A172 (cell line): Measurements from ENCODE around the gene CLTCL1. TPM values are rescaled to one million over a fixed set of nuclear protein-coding genes. Genes with fewer than 3 reads are reported as not detected.
"Not testable (repeated sequence)": the region's sequence is repeated elsewhere in the genome, so short reads cannot be mapped to it uniquely, and the experiment has no call there.

Source experiments
- DNase-seq: peaks from one replicate; pipeline ENCODE4 v3.0.0-alpha.2; 2015; ENCODE audit warnings: low spot score
- total RNA-seq: library from RNA; depleted of rRNA; stranded (reverse); fragments of >200 nt; shearing (Covaris generic); gene quantifications from 2 replicates; pipeline ENCODE4 v1.2.3, GENCODE V29; 2014

CLTCL1 gene
- total RNA-seq, 1 experiment from 2014 or later, result 3.4 TPM

GRCh38 chr22:19218541-19219233 lies 72.8 kb downstream of the CLTCL1 start:
- no peak for DNase-seq

- no peak for DNase-seq
Observed at GRCh38 chr22:19216579-19216978, 74.9 kb downstream of the CLTCL1 start.

GRCh38 chr22:19215360-19215759 lies 76.2 kb downstream of the CLTCL1 start:
- DNase-seq, result no peak

- no peak for DNase-seq
Observed at GRCh38 chr22:19214078-19214473, 77.4 kb downstream of the CLTCL1 start.

DNA sequence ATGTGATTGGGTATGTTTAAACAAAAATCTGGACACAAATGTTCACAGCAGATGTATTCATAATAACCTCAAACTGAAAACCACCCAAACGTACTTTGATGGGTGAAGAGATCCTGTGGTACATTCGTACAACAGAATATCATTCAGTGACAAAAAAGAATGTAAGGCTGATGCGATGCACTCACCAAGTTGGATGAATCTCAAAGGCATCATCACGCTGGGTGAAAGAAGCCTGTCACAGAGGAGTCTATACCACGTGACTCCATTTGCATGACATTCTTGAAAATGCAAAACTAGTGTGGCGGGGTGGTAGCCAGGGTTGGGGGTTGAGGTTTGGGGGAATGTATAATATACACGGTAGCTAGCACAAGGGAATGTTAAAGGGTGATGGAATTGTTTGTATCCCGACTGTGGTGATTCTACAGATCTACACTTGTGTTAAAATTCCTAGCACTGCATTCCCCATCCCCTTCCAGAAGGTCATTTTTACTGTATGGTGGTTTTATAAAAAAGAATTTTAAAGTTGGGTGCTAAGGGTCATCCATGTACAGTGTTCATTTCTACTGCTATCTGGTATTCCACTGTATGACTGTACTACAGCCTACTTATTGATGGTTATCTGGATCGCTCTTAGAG lies 78.0 kb downstream of the CLTCL1 start:
- DNase-seq, result no peak

DNA sequence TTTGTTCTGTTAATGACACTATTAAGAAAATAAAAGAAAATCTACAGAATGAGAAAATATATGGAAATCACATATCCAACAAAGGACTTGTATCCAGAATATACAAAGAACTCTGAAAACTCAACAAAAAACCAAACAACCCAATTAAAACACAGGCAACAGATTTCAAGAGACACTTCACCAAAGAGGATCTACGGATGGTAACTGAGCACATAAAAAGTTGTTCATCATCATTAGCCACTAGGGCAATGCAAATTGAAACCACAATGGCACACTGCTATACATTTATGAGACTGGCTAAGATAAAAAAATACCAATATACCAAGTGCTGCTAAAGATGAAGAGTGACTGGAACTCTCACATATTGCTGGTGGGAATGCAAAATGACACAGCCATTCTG lies 78.5 kb downstream of the CLTCL1 start:
- no peak for DNase-seq

GRCh38 chr22:19212302-19212870 lies 79.1 kb downstream of the CLTCL1 start:
- DNase-seq, result no peak

DNA sequence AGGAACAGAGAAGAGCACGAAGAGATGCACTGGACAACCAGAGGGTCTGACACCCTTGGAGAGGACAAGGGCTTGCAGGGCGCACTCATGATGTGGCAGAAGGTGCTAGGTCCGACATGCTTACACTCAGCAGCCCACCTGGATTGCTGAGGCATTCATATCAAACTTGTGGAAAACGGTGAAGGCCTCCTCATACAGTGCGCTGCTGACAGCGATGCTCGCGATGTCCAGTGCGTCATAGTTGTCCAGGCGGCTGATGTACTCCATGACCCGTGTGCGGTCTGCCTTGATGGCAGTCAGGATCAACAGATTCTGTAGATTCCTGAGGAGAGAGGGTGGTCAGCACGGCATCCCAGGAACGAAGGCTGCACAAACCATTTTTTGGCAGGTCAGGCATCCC lies 81.3 kb downstream of the CLTCL1 start:
- no peak for DNase-seq

DNA sequence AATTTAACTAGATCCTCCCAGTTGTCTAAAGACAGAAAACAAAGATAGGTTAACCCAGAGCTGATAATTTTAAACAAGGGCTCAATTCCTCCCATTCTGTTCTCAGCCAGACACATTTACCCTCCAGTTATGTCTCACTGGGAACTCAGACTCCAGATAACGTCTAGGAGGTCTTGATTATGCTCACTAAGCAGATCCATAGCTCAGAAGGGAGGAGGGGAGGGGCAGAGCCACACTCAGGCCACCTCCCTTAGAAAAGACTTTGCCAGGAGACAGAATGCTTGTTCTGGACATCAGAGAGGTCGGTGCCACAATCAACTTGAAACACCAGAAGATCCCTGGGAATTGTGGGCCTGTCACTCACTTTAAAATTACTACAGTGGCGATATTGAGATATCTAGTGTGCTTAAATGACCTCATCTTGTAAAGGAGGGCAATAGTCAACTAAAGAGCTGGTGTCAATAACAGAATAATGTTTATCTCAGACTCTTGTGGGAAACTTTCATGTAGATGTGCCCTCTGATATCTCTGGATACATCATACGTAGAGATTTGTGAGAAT lies 83.2 kb downstream of the CLTCL1 start:
- no peak for DNase-seq

GRCh38 chr22:19207884-19208283 lies 83.6 kb downstream of the CLTCL1 start:
- DNase-seq, result no peak

- no peak for DNase-seq
Observed at GRCh38 chr22:19207401-19207808, 84.1 kb downstream of the CLTCL1 start.

DNA sequence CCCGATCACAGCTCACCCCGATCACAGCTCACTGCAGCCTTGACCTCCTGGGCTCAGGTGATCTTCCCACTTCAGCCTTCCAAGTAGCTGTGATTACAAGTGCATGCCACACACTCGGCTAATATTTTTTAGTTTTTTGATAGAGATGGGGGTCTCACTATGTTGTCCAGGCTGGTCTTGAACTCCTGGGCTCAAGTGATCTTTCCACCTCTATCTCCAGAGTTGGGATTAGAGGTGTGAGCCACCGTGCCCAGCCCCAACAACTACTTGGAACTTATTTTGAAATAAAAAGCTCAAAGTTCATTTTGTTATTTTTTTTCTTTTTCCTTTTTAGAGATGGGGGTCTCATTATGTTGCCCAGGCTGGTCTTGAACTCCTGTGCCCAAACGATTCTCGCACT lies 85.2 kb downstream of the CLTCL1 start:
- no peak for DNase-seq

GRCh38 chr22:19204640-19205039 lies 86.9 kb downstream of the CLTCL1 start:
- DNase-seq, result no peak

- no peak for DNase-seq
Observed at GRCh38 chr22:19203834-19204233, 87.7 kb downstream of the CLTCL1 start.

GRCh38 chr22:19202799-19203186 lies 88.7 kb downstream of the CLTCL1 start:
- DNase-seq, result not testable (repeated sequence)

- no peak for DNase-seq
Observed at GRCh38 chr22:19201869-19202798, 89.4 kb downstream of the CLTCL1 start.

GRCh38 chr22:19201130-19201868 lies 90.2 kb downstream of the CLTCL1 start:
- no peak for DNase-seq

DNA sequence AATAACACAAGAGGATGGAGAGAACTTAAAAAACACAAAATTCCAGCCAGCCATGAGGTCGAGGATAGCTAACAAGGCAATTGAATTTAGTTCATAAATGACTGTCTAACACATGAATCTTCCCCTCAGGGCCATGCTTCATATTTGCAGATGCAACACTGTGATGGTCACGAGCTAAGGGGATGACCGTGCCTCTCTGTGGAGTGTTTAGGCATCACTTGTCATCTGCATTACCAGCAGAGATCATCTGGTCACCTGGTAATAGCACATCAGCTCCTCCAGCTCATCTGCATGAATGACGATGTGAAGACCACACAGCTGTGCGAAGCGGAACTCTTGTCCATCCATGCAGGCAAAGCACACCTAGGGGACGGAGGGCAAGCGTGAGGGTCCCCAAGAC lies 92.0 kb downstream of the CLTCL1 start:
- no peak for DNase-seq

DNA sequence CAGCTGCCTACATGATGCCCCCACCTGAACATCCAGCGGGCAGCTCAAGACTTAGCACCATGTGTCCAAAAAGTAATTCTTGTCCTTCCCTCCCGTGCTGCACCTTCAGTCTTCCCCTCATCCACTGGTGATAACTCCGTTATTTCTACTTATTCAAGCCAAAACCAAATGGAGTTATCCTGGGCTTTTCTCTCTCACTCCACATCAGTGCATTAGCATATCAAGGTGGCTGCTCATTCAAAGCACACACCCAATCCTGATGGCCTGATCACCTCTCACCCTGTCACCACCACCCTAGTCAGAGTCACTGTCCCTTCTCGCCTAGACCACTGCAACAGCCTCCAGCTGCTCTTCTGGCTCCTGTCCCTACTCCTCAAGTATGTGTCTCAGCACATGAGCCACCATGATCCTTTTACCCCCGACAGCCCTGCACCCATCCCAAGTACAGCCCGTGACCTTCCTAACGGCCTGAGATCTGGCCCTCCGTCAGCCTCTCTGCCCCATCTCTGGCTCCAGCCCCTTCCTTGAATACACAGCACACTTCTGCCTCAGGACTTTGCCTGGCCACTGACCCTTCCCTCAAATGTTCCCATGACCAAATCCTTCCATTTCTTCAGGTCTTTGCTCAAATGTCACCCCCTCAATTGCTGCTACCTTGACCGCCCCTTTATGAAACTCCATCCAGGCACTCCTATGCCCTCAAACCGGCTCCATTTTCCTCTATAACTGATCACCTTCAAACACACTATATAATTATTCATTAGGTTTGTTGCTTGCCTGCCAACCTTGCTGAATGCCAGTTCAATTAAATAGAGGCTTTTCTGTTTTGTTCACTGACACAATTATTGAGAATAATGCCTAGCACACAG lies 93.3 kb downstream of the CLTCL1 start:
- DNase-seq, result no peak
